Measurements from ENCODE around the gene S1PR4.

DNA sequence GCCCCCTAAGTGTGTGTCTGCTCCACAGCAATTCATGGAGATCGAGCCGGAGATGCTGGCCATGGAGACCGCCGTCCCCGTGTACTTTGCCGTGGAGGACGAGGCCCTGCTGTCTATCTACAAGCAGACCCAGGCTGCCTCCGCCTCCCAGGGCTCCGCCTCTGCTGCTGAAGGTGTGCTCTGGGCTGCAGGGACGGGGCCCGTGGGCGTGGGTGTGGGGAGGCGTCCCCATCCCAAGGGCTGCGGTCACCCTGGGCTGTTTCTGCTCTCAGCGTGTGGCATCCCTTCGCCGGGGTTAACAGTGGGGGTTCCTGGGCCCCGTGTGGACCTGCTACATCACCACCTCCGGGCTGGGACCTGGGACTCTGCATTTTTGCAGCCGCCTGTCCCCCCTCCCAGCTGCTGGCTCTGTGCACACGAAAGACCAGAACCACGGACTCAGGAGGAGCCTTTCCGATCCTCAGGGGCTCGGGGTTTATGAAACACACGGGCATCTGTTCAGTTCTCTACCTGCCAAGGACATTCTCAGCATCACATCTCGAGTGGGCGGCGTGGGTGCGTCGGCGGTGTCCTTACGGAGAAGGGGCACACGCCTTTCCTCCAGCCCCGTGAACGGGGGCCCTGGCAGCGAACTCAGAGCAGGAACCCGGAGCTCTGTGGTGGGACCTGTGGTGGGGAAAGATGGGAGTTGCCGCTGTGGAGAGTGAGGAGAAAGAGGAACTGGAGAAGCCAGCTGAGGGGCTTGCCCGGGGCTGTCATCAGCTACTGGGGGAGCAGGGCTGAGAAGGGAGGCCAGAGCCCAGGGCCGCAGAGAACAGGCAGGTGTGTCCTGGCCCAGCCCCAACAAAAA is 14.9 kb downstream of the S1PR4 start:
- TF ChIP-seq, protein P1, sequence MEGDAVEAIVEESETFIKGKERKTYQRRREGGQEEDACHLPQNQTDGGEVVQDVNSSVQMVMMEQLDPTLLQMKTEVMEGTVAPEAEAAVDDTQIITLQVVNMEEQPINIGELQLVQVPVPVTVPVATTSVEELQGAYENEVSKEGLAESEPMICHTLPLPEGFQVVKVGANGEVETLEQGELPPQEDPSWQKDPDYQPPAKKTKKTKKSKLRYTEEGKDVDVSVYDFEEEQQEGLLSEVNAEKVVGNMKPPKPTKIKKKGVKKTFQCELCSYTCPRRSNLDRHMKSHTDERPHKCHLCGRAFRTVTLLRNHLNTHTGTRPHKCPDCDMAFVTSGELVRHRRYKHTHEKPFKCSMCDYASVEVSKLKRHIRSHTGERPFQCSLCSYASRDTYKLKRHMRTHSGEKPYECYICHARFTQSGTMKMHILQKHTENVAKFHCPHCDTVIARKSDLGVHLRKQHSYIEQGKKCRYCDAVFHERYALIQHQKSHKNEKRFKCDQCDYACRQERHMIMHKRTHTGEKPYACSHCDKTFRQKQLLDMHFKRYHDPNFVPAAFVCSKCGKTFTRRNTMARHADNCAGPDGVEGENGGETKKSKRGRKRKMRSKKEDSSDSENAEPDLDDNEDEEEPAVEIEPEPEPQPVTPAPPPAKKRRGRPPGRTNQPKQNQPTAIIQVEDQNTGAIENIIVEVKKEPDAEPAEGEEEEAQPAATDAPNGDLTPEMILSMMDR (IDR thresholded peaks at IDR 0.05 in 4 of 5, conservative IDR thresholded peaks at IDR 0.05 in 1 of 5), result no peak
- no peak for TF ChIP-seq POLR2A (IDR thresholded peaks at IDR 0.05)
